DMS 273 treated with DMSO at 0.1 percent for 48 hours (cell line): ENCODE measurements around the gene NLRX1.
"Not testable (repeated sequence)": the region's sequence is repeated elsewhere in the genome, so short reads cannot be mapped to it uniquely, and the experiment has no call there.

Experiments
- DNase-seq: peaks from one replicate; lab custom pipeline; 2025; lab: John Stamatoyannopoulos, UW

Gene NLRX1

GRCh38 chr11:119187123-119187892 is 18.8 kb downstream of the NLRX1 start:
- DNase-seq, result no peak

GRCh38 chr11:119188067-119188466 is 19.5 kb downstream of the NLRX1 start:
- DNase-seq, result no peak

GRCh38 chr11:119188887-119189286 is 20.4 kb downstream of the NLRX1 start:
- no peak for DNase-seq

- no peak for DNase-seq
These were observed 20.9 kb downstream of the NLRX1 start for GRCh38 chr11:119189393-119189792.

DNA sequence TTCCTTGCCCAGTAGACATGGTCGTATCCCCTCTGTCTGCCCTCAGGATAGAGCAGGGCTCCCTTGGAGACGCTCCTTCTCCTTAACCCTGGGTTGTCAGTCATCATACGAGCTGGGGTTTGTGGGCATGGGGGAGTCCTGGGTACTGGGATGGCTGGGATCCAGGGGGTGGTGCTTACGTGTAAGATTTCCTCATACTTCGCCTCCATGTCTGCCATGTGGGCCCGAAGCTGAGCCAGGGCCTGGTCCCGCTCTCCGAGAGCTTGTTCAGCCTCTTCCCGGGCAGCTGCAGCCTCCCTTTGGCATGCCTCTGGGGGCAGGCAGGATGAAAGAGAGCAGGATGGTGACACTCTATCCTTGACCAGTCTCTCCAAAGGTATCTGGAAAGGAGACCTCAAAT is 22.0 kb downstream of the NLRX1 start:
- no peak for DNase-seq

DNA sequence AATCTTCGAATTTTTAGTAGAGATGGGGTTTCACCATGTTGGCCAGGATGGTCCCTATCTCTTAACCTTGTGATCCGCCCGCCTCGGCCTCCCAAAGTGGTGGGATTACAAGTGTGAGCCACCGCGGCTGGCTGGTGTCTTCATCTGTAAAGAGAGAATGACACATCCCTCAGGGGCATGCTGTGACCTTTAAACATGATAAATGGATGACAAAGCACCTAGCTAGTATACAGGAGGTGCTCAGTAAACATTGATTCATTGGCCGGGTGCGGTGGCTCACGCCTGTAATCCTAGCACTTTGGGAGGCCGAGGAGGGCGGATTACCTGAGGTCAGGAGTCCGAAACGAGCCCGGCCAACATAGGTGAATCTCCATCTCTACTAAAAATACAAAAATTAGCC is 22.7 kb downstream of the NLRX1 start:
- DNase-seq, result not testable (repeated sequence)

- DNase-seq, result no peak
These were observed 23.6 kb downstream of the NLRX1 start for GRCh38 chr11:119192111-119192510.

GRCh38 chr11:119193001-119193400 is 24.5 kb downstream of the NLRX1 start:
- DNase-seq, result no peak

DNA sequence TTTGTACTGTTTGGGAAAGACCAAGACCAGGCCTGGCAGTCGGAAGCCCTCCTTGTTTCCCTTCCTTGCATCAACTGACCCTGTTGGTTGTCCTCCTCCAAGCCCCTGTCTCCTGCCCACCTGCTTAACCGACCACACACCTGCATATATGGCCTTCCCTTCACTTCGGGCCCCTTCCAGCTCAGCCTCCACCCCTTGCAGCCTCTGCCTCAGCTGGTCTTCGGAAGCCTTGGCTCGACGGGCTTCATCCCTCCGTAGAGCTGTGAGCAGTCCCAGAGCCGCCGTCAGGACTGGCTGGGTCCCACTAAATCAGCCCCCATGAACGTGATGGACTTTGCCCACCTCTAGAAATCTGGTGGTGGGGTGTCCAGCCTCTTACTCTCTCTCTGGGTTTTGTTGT is 25.1 kb downstream of the NLRX1 start:
- DNase-seq, result no peak

DNA sequence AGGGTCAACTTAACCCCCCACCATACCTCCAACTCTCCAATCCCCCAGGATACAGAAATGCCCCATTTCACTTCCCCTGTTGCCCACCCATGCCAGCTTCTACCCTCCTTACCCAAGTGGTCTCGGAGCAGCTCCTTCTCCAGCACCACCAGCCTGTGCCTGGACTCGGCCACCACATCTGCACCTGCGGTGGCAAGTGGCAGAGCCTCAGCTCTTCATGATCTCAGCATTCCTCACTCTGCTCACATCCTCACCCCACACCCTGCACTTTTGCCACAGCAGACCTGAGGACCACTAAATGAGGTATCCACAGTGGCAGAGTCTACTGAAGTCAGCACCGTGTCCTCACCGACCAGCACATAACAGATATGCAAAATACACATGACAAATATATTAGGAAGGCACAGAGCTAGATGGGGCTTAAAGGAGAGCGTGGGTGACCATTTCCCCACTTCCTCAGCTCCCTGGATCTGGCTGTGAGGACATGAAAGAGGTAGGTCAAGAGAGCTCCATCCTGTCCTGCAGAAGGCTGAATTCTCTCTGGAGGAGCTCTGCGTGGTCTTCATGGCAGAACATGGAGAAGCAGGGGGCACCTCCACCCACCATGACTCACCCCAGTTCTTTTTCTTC is 26.4 kb downstream of the NLRX1 start:
- DNase-seq, result no peak

- no peak for DNase-seq
These were observed 27.2 kb downstream of the NLRX1 start for GRCh38 chr11:119195680-119196079.

DNA sequence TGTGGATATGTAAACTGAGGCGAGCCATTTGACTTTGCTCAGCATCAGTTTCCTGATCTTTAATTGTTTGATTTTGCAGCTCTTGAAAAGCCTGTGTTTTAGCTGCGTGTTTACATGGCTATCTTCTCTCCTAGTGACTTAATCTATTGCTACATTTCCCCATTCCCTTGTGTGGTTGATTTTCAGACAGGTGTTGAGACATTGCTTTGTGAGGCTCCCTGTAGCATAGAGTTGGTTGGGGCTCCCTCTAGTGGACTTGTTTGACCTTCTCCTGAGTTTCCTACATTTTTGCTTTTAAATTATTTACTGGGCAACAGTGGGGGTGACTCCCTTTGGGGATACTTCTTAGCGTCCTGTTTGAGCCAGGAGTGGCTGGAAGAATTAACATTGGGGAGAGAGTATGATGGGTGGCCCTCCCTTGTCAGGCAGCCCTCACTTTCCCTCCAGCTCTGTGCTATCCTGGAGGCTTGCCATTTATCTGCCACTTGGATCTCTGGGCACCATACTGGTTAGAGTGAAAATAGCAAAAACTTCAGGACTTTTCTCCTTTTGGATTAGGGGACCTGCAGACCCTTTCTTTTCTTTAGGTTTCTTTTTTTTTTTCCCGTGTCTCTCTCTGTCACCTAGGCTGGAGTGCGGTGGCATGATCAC is 28.4 kb downstream of the NLRX1 start:
- DNase-seq, result peak; percentile 9

DNA sequence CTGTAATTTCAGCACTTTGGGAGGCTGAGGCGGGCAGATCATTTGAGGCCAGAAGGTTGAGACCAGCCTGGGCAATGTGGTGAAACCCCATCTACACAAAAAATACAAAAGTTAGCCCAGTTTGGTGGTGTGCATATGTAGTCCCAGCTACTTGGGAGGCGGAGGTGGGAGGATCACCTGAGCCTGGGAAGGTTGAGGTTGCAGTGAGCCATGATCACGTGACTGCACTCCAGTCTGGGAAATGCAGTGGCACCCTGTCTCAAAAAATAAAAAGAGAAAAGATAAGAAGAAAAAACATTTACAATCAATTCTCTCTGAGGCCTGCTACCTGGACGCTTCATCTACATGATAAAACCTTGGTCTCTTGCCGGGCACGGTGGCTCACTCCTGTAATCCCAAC is 30.4 kb downstream of the NLRX1 start:
- no peak for DNase-seq

DNA sequence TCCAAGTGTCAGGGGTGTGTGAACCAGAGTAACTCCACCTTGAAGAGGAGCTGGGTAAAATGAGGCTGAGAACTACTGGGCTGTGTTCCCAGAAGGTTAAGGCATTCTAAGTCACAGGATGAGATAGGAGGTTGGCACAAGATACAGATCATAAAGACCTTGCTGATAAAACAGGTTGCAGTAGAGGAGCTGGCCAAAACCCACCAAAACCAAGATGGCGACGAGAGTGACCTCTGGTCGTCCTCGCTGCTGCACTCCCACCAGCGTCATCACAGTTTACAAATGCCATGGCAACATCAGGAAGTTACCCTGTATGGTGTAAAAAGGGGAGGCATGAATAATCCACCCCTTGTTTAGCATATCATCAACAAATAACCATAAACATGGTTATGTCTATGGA is 32.7 kb downstream of the NLRX1 start:
- not testable (repeated sequence) for DNase-seq

DNA sequence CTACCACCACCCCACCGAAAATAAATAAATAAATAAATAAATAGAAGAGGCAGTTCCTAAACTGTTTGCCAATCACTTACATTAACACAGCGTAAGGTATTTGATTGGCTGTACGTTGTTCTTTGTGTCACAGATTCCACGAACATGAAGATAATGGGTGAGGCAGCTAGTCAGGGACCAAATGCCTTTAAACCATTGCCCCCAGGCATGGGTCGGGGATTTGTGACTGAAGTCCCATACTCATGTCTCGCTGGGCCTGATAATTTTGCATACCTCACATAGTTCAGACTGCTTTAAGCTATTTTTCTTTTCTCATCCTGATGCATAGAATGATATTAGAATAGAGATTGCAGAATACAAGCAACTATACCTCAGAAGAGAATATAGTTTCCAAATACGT is 34.0 kb downstream of the NLRX1 start:
- no peak for DNase-seq

DNA sequence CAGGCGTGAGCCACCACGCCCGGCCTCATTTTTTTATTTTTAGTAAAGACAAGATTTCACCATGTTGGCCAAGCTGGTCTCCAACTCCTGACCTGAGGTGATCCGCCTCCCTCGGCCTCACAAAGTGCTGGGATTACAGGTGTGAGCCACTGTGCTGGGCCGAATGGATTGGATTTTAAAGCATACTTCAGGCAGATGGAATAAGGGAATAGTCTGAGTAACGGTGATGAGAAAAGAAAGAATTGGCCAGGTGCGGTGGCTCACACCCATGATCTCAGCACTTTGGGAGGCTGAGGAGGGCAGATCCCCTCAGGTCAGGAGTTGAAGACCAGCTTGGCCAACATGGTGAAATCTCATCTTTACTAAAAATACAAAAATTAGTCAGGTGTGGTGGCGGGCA is 35.5 kb downstream of the NLRX1 start:
- no peak for DNase-seq

DNA sequence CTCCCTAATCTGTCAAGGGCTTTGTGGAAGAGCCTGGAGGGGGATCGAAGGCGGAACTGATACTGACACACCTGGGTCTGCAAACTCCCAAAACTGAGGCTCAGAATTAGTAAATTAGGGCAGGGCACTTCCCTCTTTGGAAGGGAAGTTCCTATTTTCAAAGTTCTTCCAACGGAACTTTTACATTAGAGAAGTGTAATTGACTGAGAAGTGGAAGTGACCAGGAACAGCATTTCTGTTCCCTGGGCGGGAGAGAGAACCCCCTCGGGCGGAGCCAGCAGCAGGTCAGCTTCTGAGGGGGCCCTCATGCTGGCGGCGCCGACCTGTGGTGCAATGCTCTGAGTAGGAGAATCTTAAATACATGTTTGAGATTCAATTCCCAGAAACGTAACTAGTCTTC is 36.6 kb downstream of the NLRX1 start:
- DNase-seq, result no peak

GRCh38 chr11:119205574-119206510 is 37.3 kb downstream of the NLRX1 start, which contains the start of gene CBL:
CBL (plus strand) TSS chr11:119206339; CDS start chr11:119206418, 79 bp downstream.
- peak; percentile 61 for DNase-seq

DNA sequence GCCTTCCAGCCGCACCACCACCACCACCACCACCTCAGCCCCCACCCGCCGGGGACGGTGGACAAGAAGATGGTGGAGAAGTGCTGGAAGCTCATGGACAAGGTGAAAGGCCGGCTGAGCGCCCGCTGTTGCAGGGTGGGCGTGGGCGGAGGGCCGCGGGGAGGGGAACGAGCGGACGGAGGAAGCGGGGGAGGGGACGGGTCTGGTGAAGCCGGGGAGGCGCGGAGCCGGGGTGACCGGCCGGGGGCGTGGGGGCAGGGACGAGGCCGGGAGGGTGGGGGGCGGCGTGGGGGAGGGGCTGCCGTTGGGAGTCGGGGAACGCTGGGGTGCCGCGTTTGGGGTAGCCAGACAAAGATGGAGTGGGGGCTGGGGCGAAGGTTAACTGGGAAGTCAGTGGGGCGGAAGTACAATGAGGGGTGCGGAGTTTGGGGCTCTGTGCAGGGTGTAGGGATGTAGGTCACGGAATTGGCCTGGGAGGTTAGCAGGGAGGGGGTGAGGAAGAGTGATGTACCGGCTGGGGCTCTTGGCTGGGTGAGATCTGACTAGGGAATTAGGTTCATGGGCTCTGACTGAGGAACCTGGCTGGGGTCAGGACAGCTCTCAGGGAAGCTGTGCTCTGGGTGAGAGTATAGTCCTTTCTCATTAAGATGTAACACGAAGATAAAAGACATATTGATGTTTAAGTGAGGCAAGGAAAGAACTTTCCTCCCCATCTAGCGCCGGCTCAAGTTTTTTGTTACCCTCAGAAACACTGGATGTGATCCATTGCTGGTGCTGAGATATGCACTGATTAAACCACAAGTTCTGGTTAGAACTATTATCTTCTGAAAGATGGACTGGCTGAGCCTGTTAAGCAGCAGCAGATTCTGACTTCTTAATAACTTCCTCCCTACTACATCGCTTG is 38.2 kb downstream of the NLRX1 start:
- no peak for DNase-seq

GRCh38 chr11:119207415-119207960 is 39.0 kb downstream of the NLRX1 start:
- no peak for DNase-seq

DNA sequence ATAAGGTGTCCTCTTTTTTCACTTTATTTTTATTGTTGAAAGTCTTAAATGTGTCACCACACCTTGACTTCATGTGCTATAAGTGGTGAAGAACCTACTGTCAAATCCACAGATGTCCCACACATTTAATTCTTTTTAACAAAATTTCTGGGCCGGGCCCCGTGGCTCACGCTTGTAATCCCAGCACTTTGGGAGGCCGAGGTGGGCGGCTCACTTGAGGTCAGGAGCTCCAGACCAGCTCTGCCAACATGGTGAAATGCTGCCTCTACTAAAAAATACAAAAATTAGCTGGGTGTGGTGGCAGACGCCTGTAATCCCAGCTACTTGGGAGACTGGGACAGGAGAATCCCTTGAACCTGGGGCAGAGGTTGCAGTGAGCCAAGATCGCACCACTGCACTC is 40.7 kb downstream of the NLRX1 start:
- no peak for DNase-seq
